Neuronal stem cell (in vitro differentiated cells): ENCODE measurements around the gene PGD.

Experiments used
- DNase-seq: peaks from one replicate; pipeline ENCODE4 v3.0.0-alpha.2; 2013; ENCODE audit warnings: low spot score
- H2AFZ ChIP-seq: one replicate; pipeline ENCODE4 v1.6.1; 2013; ENCODE audit warnings: mild to moderate bottlenecking, low read length, inconsistent platforms
- H2AK5ac ChIP-seq: 2 replicates; pipeline ENCODE4 v1.6.1; 2013; ENCODE audit warnings: low read depth, mild to moderate bottlenecking, inconsistent platforms, low read length, moderate library complexity, mixed read lengths
- H2BK120ac ChIP-seq: 2 replicates; pipeline ENCODE4 v1.6.1; 2013; ENCODE audit warnings: low read depth, mild to moderate bottlenecking, inconsistent platforms, low read length, moderate library complexity, mixed read lengths
- H2BK12ac ChIP-seq: one replicate; pipeline ENCODE4 v1.6.1; 2013; ENCODE audit warnings: low read length, inconsistent platforms
- H2BK15ac ChIP-seq: 2 replicates; pipeline ENCODE4 v1.6.1; 2013; ENCODE audit warnings: mild to moderate bottlenecking, low read length, inconsistent platforms, mixed read lengths
- H2BK5ac ChIP-seq: one replicate; pipeline ENCODE4 v1.6.1; 2013; ENCODE audit warnings: inconsistent platforms, mild to moderate bottlenecking, low read length, moderate library complexity
- H3K14ac ChIP-seq: one replicate; pipeline ENCODE4 v1.6.1; 2013; ENCODE audit warnings: low read length, inconsistent platforms
- H3K18ac ChIP-seq: 2 replicates; pipeline ENCODE4 v1.6.1; 2013; ENCODE audit warnings: low read length, inconsistent platforms
- H3K23ac ChIP-seq: 2 replicates; pipeline ENCODE4 v1.6.1; 2013; ENCODE audit warnings: low read depth, mild to moderate bottlenecking, mixed read lengths, low read length, inconsistent platforms; ENCODE audit not compliant: poor library complexity
- H3K27ac ChIP-seq: replicated peaks from 3 replicates; pipeline ENCODE4 v1.5.1; 2013; ENCODE audit warnings: low read length, inconsistent platforms
- H3K27me3 ChIP-seq, 3 experiments: 2 replicates each; pipeline ENCODE4 v1.6.1; 2013; ENCODE audit warnings: low read length in 3 of 3, mild to moderate bottlenecking in 2 of 3, inconsistent platforms in 1 of 3, low read depth in 1 of 3, mixed read lengths in 1 of 3, moderate library complexity in 1 of 3; ENCODE audit not compliant: control insufficient read depth in 3 of 3, insufficient read depth in 3 of 3
- H3K36me3 ChIP-seq, 2 donors: replicated peaks in 1 of 2; 2 replicates each; pipeline ENCODE4 v1.6.1; 2013; ENCODE audit warnings: low read length in 2 of 2; ENCODE audit not compliant: control insufficient read depth in 2 of 2, insufficient read depth in 2 of 2
- H3K4ac ChIP-seq: 2 replicates; pipeline ENCODE4 v1.6.1; 2013; ENCODE audit warnings: inconsistent platforms, mild to moderate bottlenecking, low read length, moderate library complexity
- H3K4me1 ChIP-seq, 2 donors: 1 replicate in 1 of 2; 2 replicates in 1 of 2; pipeline ENCODE4 v1.6.1; 2013; ENCODE audit warnings: low read length in 2 of 2, low read depth in 1 of 2; ENCODE audit not compliant: control insufficient read depth in 2 of 2, insufficient read depth in 1 of 2
- H3K4me2 ChIP-seq: one replicate; pipeline ENCODE4 v1.6.1; 2013; ENCODE audit warnings: mild to moderate bottlenecking, low read length, inconsistent platforms; ENCODE audit not compliant: insufficient read depth, poor library complexity, severe bottlenecking
- H3K4me3 ChIP-seq, 2 donors: 2 replicates each; pipeline ENCODE4 v1.5.1; 2013; ENCODE audit warnings: low read length in 2 of 2, mild to moderate bottlenecking in 2 of 2, inconsistent platforms in 1 of 2, moderate library complexity in 1 of 2
- H3K79me1 ChIP-seq: one replicate; pipeline ENCODE4 v1.6.1; 2013; ENCODE audit warnings: low read depth, mild to moderate bottlenecking, inconsistent platforms, low read length, moderate library complexity
- H3K9ac ChIP-seq: one replicate; pipeline ENCODE4 v1.6.1; 2013; ENCODE audit warnings: mild to moderate bottlenecking, low read depth, low read length, inconsistent platforms; ENCODE audit not compliant: poor library complexity
- H3K9me3 ChIP-seq, 2 donors: replicated peaks in 1 of 2; 2 replicates each; pipeline versions ENCODE3 to v1.6.1; 2013; ENCODE audit warnings: low read length in 2 of 2, mild to moderate bottlenecking in 2 of 2, inconsistent platforms in 1 of 2, low read depth in 1 of 2, mixed read lengths in 1 of 2, moderate library complexity in 1 of 2; ENCODE audit not compliant: control insufficient read depth in 2 of 2, insufficient read depth in 1 of 2
- H4K8ac ChIP-seq: one replicate; pipeline ENCODE4 v1.6.1; 2013; ENCODE audit warnings: low read depth, mild to moderate bottlenecking, inconsistent platforms, low read length, moderate library complexity
- H4K91ac ChIP-seq: one replicate; pipeline ENCODE4 v1.6.1; 2013; ENCODE audit warnings: low read length, low read depth, mild to moderate bottlenecking, inconsistent platforms; ENCODE audit not compliant: poor library complexity
- WGBS, 2 donors: extraction: QIAGEN DNeasy Blood & Tissue Kit; methylation state at CpG; one replicate each; pipeline ENCODE4 v1.1.7; 2013; ENCODE audit warnings: missing lambda C conversion rate in 2 of 2, mixed read lengths in 1 of 2; ENCODE audit not compliant: insufficient read length in 2 of 2, insufficient replicate concordance in 1 of 2; ENCODE audit errors: extremely low coverage in 2 of 2; 5-methylcytosine and 5-hydroxymethylcytosine counted together

The PGD gene

DNA sequence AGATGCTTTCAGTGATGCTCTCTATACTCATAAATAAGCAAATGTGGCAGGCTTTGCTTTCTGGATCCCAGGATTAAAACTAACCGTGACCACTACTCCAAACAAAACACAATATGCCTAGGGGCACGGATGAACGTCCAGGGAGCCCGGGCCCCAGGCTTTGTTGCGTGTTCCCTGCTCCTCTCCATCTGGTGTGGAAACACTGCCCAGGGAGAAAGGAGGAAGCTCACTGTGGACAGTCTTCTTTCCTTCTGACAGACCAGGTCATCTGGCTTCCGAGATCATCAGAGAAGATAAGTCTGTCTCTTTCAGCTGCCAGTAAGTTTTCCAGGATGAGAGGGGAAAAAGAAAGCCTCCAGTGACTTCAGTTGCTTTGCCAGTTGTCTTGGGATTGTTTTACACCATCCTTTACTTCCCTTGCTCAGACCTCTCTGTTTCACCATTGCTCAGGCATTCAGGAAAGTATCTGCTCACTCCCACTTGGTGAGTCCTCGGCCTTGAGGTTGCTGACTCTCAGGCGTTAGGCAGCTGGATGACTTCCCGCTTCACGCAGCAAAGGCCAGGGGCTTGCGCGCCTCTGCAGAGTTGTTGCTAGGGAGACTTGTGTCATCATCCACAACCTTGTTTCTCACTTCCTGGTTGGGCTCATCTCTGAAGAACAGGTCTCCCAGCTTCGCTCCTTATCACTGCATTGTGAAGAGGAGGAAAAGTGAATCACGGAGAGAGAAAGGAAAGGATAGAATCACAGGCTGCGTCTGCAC is 20.6 kb upstream of the PGD start:
- Histone ChIP-seq H3K27me3 (no peaks in the 10 kb centered on the region), H3K36me3 (peaks cover 29 to 96% of the 10 kb centered on the region in 2 donors), H3K18ac (no peak overlapping the region), H3K14ac (no peak overlapping the region), H2AK5ac (no peak overlapping the region), H3K9ac (no peak overlapping the region), H3K4me2 (no peak overlapping the region), H3K4me1 (peaks cover 0 to 14% of the 10 kb centered on the region in 2 donors), H3K23ac (no peak overlapping the region), H4K8ac (no peak overlapping the region), H2BK5ac (no peak overlapping the region), H3K4me3 (no peak overlapping the region), H3K79me1 (peaks cover 3% of the 10 kb centered on the region), H2BK15ac (no peak overlapping the region), H3K4ac (no peak overlapping the region), H2BK120ac (no peak overlapping the region), H3K9me3 (no peaks in the 10 kb centered on the region), H4K91ac (no peak overlapping the region), H3K27ac (no peak overlapping the region), H2AFZ (no peak overlapping the region), H2BK12ac (no peak overlapping the region)
- WGBS, 2 donors: no CpG with 5 or more reads among the region's 15 CpGs
- no peak for DNase-seq

DNA sequence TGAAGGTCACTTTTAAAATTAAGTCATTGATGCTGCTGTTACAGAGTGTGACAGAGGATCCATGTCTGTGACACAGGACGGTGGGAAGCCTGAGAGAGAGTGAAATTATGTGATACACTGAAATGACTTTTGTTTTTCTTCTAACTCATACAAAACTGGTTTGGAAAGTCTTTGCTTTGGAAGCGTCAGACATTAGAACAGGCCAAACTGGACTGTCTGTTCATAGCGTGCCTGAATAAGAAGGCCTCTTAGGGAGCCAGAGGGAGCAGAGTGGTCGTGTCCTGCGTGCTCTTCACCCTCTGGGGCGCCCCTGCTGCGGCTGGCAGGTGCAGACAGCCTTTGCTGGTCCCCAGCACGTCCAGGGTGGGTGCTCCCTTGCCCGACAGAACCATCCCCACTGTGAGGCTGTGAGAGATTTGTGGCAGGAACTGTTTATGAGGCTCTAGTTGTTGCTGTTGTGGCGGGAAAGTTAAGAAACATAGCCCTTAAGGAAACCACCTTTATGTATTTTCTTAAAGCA is 19.7 kb upstream of the PGD start:
- Histone ChIP-seq H3K14ac (peak overlapping the region; percentile 77), H3K4ac (no peak overlapping the region), H3K18ac (peak overlapping the region; percentile 32), H3K36me3 (peaks cover 29 to 96% of the 10 kb centered on the region in 2 donors), H3K27me3 (no peaks in the 10 kb centered on the region), H2AK5ac (no peak overlapping the region), H3K4me2 (no peak overlapping the region), H2BK120ac (no peak overlapping the region), H3K79me1 (peaks cover 3% of the 10 kb centered on the region), H3K23ac (no peak overlapping the region), H4K91ac (no peak overlapping the region), H4K8ac (no peak overlapping the region), H3K9ac (no peak overlapping the region), H2BK15ac (no peak overlapping the region), H2BK12ac (no peak overlapping the region), H3K27ac (no peak overlapping the region), H3K9me3 (no peaks in the 10 kb centered on the region), H3K4me3 (no peak overlapping the region), H2BK5ac (no peak overlapping the region), H3K4me1 (peaks cover 0 to 11% of the 10 kb centered on the region in 2 donors), H2AFZ (no peak overlapping the region)
- no peak for DNase-seq
- WGBS, 2 donors: no CpG with 5 or more reads among the region's 10 CpGs

DNA sequence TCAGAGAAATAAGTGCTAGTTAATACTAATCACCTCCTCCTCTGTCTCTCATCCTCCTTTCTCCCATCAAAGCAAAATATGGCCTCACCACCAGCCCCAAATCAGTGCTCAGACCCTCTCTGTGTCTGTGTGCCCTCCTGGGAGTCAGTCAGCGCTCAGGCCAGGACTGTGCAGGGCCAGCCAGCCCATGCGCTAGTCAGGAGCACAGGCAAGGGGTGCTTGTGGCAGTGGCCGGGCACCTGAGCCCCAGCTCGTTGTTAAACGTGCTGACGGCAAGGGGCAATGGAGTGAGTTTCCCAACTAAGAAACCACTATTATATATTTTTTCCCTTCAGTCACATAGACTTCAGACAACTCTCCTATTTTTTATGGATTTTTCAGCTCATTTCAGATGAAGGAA is 19.2 kb upstream of the PGD start:
- H2BK5ac ChIP-seq: no peak overlapping the region
- no CpG with 5 or more reads among the region's 6 CpGs for WGBS, 2 donors
- peaks cover 30 to 96% of the 10 kb centered on the region in 2 donors for H3K36me3 ChIP-seq

DNA sequence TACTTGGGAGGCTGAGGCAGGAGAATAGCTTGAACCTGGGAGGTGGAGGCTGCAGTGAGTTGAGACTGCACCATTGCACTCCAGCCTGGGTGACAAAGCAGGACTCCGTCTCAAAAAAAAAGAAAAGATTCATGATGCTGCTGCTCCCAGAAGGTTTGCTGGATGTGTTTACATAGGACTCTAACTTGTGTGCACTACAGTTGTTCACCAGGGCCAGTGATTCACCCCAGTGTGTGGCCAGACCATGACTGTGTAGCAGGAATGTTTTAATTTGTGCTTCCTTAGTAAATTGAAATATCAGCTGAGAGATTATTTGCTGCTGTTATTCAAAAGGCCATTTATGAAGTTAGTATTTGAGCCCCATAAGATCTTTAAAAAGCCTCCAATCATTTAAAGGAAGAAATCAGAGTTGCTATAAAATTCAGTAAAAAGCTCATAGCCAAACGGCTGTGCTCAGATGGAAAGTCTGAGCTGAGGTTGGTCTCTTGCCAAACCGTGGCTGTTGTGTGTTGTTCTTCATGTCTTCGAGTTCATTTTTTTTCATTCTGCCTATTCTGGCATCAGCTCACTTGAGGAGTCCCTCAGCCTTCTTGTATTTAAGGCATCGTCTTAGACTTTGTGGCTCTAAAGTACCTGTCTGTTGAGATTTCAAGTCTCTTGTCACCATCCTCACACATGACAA is 18.1 kb upstream of the PGD start:
- Histone ChIP-seq H2BK15ac (no peak overlapping the region), H2AFZ (no peak overlapping the region), H3K18ac (no peak overlapping the region), H3K14ac (no peak overlapping the region), H3K4me3 (no peak overlapping the region), H2BK12ac (no peak overlapping the region), H3K4ac (no peak overlapping the region), H3K36me3 (peaks cover 22 to 92% of the 10 kb centered on the region in 2 donors), H3K27ac (no peak overlapping the region), H3K27me3 (no peaks in the 10 kb centered on the region), H3K4me2 (no peak overlapping the region), H3K79me1 (peaks cover 3% of the 10 kb centered on the region), H2BK120ac (no peak overlapping the region), H3K9ac (no peak overlapping the region), H4K91ac (no peak overlapping the region), H2AK5ac (no peak overlapping the region), H2BK5ac (no peak overlapping the region), H3K23ac (no peak overlapping the region), H3K9me3 (no peaks in the 10 kb centered on the region), H4K8ac (no peak overlapping the region), H3K4me1 (peaks cover 0 to 11% of the 10 kb centered on the region in 2 donors)
- WGBS, 2 donors: no CpG with 5 or more reads among the region's 5 CpGs
- DNase-seq: no peak

More for the DNA sequence above, 19.2 kb upstream of the PGD start:
- Histone ChIP-seq H3K18ac (no peak overlapping the region), H2BK15ac (no peak overlapping the region), H3K14ac (no peak overlapping the region), H4K91ac (no peak overlapping the region), H3K4me3 (no peak overlapping the region), H2BK12ac (no peak overlapping the region), H3K23ac (no peak overlapping the region), H3K9me3 (no peaks in the 10 kb centered on the region), H2AK5ac (no peak overlapping the region), H3K79me1 (peaks cover 3% of the 10 kb centered on the region), H4K8ac (no peak overlapping the region), H3K4me1 (peaks cover 0 to 11% of the 10 kb centered on the region in 2 donors), H3K4me2 (no peak overlapping the region), H3K4ac (no peak overlapping the region), H3K9ac (no peak overlapping the region), H2AFZ (no peak overlapping the region), H2BK120ac (no peak overlapping the region), H3K27me3 (no peaks in the 10 kb centered on the region), H3K27ac (no peak overlapping the region)
- DNase-seq: no peak
